HS-27A (cell line): ENCODE data around the gene HEPH.
"Not testable (repeated sequence)": the region's sequence is repeated elsewhere in the genome, so short reads cannot be mapped to it uniquely, and the experiment has no call there.

Source experiments
- DNase-seq: peaks from one replicate; pipeline ENCODE4 v3.0.0-alpha.2; 2012; ENCODE audit warnings: low read depth, missing footprints

Gene HEPH

GRCh38 chrX:66203114-66203513 lies 39.1 kb downstream of the HEPH start:
- DNase-seq = no peak

GRCh38 chrX:66221856-66222255 lies 57.8 kb downstream of the HEPH start:
- no peak for DNase-seq

DNA sequence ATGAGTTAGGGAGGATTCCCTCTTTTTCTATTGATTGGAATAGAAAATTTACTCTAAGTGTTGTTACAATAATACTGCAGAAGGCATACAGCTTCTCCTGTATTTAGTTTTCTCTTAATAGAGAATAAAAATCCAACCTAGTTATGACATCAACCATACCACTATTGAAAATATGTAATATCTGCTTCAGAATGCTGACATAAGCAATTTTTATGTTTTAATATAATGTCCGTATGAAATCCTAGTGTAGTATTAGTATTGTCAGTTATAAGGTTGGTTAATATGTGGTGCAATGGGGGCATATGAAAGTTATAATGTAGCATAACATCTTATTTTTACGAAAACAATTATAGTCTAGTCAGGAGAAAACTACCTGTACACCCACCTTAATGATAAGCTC lies 68.2 kb downstream of the HEPH start:
- DNase-seq = no peak

DNA sequence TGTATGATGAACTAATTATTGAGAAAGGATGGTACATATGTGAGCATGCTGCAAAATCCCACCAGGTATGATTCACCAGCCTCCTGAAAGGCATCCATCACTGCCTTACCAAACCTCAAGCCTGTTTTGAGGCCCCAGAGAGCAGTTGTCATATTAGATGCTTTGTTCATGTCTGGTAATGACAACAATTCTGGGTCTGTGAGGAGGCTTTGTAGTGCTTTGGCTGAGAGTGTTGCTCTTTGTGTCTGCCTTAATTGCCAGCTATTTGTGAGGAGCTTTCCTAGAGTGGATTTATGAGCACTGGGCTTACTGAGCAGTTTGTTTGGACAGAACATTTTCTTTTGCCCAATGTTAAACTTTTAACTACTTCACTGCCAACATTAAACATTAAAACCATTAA lies 69.2 kb downstream of the HEPH start:
- DNase-seq = no peak

GRCh38 chrX:66233904-66234303 lies 69.9 kb downstream of the HEPH start:
- not testable (repeated sequence) for DNase-seq

GRCh38 chrX:66255359-66255967 lies 91.4 kb downstream of the HEPH start:
- DNase-seq = no peak

- no peak for DNase-seq
These were observed 98.8 kb downstream of the HEPH start for GRCh38 chrX:66262807-66263206.
